ENCODE measurements around the gene EEIG1. TPM values are rescaled to one million over a fixed set of nuclear protein-coding genes. Genes with fewer than 3 reads are reported as not detected.

Gene EEIG1
- total RNA-seq, 1 donor: 32.4 TPM

DNA sequence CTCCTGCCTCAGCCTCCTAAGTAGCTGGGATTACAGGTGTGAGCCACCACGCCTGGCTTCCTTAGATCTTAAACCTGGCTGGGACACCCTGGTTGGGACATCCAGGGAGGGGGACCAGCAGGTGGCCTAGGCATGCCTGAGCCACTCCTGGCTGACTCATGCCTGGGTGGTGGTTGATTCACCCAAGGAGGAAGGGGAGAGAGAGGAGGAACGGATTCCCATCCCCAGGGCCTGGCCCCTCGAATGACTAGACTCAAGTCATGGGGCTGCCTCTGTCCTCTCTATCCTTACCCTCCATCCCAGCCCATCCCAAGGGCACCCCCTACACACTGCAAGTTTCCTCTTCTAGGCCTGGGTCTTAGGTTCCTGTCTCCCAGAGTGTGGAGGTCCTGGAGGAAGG lies 12.7 kb downstream of the EEIG1 start:
- no peak overlapping the region for H3K4me3 ChIP-seq (ENCODE audit: low read depth, low read length)
- peak; percentile 39 for DNase-seq (ENCODE audit: low read depth)
- TF ChIP-seq, protein P1, sequence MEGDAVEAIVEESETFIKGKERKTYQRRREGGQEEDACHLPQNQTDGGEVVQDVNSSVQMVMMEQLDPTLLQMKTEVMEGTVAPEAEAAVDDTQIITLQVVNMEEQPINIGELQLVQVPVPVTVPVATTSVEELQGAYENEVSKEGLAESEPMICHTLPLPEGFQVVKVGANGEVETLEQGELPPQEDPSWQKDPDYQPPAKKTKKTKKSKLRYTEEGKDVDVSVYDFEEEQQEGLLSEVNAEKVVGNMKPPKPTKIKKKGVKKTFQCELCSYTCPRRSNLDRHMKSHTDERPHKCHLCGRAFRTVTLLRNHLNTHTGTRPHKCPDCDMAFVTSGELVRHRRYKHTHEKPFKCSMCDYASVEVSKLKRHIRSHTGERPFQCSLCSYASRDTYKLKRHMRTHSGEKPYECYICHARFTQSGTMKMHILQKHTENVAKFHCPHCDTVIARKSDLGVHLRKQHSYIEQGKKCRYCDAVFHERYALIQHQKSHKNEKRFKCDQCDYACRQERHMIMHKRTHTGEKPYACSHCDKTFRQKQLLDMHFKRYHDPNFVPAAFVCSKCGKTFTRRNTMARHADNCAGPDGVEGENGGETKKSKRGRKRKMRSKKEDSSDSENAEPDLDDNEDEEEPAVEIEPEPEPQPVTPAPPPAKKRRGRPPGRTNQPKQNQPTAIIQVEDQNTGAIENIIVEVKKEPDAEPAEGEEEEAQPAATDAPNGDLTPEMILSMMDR (IDR thresholded peaks at IDR 0.05; ENCODE audit: insufficient read depth, low read length): no peak

DNA sequence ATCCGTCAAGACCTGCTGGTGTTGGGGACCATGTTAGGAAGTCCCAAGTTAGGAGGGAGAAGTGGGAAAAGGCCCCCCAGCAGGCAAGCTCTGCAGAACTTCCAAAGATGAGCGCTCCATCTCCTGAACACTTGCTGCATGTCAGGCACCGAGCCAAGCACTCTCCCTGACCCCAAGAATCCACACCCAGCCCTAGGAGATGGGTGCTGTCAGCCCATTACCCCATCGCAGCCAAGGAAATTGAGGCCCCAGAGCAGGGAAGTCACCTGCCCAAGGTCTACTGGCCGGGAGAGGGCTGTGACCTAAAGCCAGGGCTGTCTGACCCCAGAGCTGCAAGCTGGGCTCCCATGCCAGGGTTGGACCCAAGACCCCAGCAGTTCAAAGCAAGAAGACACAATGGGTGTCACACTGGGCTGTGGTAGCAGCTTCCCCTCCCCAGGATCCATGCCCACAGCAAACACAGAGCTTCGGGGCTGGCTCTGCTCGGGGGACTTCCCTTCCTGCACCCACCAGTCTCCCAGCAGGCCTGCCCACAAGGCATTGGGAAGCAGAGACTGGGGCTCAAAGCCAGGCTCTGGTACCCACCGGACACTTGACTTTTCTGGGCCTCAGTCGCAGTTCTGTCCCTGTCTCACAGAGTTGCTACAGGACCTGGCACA lies 13.5 kb downstream of the EEIG1 start:
- TF ChIP-seq, protein P1 (IDR thresholded peaks at IDR 0.05; ENCODE audit: insufficient read depth, low read length): no peak
- DNase-seq (ENCODE audit: low read depth): no peak
- no peak overlapping the region for H3K4me3 ChIP-seq (ENCODE audit: low read depth, low read length)

DNA sequence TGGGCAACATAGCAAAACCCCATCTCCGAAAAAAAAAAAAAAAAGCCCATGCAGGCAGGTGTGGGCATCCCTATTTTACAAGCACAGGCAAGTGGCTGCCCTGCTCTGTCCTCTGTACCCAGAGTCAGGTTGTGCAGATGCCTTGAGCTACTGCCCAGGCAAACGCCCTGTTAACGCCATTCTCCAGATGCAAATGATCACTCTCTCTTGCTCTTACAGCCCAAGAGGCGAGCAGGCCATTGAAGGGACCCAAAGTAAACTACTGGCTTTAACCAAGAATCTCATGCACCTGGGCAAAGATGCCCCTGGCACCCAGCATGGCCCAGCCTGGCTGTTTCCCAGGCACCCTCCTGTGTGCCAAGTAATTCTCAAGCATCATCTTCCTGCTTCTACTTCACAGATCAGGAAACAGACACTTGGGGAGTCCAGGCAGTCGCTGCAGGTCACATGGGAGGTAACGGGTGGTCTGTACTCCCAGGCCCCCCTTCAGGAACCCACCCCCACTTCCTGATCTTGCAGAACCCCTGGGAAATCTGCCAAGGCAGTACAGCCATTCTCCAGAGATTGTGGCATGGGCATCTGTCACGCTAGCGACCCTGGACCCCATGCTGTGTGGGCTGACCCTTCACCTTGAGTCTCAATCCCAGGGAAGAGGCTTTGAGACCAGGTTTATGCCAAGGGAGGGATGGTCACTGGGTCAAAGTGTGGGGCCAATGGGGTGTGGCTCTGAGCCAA lies 14.2 kb downstream of the EEIG1 start:
- no peak for DNase-seq (ENCODE audit: low read depth)
- no peak overlapping the region for H3K4me3 ChIP-seq (ENCODE audit: low read depth, low read length)
- TF ChIP-seq, protein P1 (IDR thresholded peaks at IDR 0.05; ENCODE audit: insufficient read depth, low read length): no peak

DNA sequence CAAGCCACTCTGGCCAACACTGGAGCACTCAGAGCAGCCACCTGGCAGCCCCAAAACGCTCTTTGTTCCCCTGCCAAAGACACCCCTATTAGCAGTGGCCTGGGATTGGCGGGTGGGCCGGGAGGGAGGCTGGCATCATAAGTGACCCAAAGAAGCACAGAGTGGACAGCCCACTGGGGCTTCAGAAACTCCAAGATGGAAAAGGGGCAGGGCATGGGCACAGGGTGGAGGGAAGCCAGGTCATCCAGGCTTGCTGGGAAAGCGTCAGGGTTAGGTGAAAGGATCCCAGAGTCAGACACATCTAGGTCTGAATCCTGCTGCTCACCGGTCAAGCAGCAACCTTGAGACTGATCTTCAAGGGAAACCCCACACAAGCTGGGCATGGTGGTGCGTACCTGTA lies 14.8 kb downstream of the EEIG1 start:
- H3K4me3 ChIP-seq (ENCODE audit: low read depth, low read length): peak overlapping the region; percentile 5
- TF ChIP-seq, protein P1 (IDR thresholded peaks at IDR 0.05; ENCODE audit: insufficient read depth, low read length): no peak

DNA sequence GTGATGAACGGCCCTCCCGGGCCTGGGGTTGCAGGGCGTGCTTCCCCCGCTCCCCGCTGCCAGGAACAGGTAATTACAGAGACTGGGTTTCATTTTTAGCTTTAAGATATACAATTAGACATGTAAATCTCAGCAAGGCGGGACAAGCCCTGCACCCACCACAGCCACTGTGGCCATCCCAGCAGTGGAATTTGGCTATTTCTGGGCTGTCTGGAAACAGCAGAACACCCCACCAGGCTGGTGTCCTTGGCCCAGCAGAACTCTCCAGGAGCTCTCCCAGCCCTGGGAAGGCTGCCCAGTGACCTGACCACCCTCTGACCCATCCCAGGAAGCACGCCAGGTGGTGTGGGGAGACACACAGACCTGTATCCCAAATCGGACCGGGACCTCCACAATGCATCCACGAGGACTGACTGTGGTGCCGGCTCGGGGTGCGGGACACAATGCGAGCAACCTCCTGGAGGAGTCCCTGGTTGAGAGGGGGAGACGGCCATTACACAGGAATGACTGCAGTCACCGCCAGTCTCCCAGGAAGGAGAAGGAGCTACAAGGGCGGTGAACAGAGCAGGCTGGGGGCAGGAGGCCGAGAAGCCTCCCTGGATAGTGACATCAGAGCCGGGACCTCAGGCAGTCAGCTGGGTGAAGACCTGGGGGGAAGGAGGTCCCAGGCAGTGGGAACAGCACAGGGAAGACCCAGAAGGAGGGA lies 17.3 kb downstream of the EEIG1 start:
- H3K4me3 ChIP-seq (ENCODE audit: low read depth, low read length): no peak overlapping the region
- TF ChIP-seq, protein P1 (IDR thresholded peaks at IDR 0.05; ENCODE audit: insufficient read depth, low read length): no peak
- DNase-seq (ENCODE audit: low read depth): no peak

More for the DNA sequence above, 14.8 kb downstream of the EEIG1 start:
- DNase-seq (ENCODE audit: low read depth): no peak

DNA sequence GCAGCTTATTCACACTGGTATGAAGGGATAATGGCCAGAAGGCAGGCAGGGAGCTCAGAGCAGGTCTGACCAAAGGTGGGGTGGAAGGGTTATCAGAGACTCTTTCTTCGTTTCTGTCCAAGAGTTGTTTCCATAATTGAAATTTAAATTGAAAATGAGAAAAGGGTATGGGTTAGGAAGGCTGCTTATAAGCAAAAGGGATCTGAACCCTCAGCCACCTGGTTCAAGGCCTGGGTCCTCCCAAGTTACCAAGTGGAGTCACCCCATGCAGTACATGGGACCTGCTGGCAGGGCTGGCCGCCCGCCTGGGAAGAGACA lies 17.8 kb downstream of the EEIG1 start:
- no peak overlapping the region for H3K4me3 ChIP-seq (ENCODE audit: low read depth, low read length)
- DNase-seq (ENCODE audit: low read depth): no peak
- TF ChIP-seq, protein P1 (IDR thresholded peaks at IDR 0.05; ENCODE audit: insufficient read depth, low read length): no peak

Measured in fibroblast of the aortic adventitia (primary cell).